CD14-positive monocyte (primary cell): ENCODE results near the gene FOS. TPM values are rescaled to one million over a fixed set of nuclear protein-coding genes. Genes with fewer than 3 reads are reported as not detected.

Experiments
- DNase-seq, 3 donors: peaks; one replicate each; pipeline ENCODE4 v3.0.0-alpha.2; 2011 to 2022
- H2AFZ ChIP-seq: 2 replicates; pipeline ENCODE4 v1.6.0; 2012; ENCODE audit warnings: mild to moderate bottlenecking, low read depth, low read length, inconsistent platforms; ENCODE audit not compliant: insufficient read depth, poor library complexity, severe bottlenecking
- H3K27ac ChIP-seq, 2 donors: 1 replicate in 1 of 2; 2 replicates in 1 of 2; pipeline ENCODE4 v1.5.1; 2012 to 2013; ENCODE audit warnings: low read length in 2 of 2, control low read depth in 1 of 2, inconsistent platforms in 1 of 2, low read depth in 1 of 2, mild to moderate bottlenecking in 1 of 2
- H3K27me3 ChIP-seq, 2 donors: one replicate each; pipeline versions ENCODE4 v1.6.0 to v1.6.1; 2011 to 2013; ENCODE audit warnings: low read length in 2 of 2; ENCODE audit not compliant: control insufficient read depth in 2 of 2, insufficient read depth in 2 of 2
- H3K36me3 ChIP-seq, 2 donors: replicated peaks in 1 of 2; 1 replicate in 1 of 2; 2 replicates in 1 of 2; pipeline versions ENCODE4 v1.5.1 to v1.6.1; 2012 to 2013; ENCODE audit warnings: low read length in 2 of 2, control low read depth in 1 of 2, inconsistent platforms in 1 of 2, mild to moderate bottlenecking in 1 of 2; ENCODE audit not compliant: insufficient read depth in 2 of 2, control insufficient read depth in 1 of 2
- H3K4me1 ChIP-seq, 2 donors: 1 replicate in 1 of 2; 2 replicates in 1 of 2; pipeline versions ENCODE4 v1.5.1 to v1.6.1; 2012 to 2013; ENCODE audit warnings: low read length in 2 of 2, control low read depth in 1 of 2, inconsistent platforms in 1 of 2, mild to moderate bottlenecking in 1 of 2, moderate library complexity in 1 of 2; ENCODE audit not compliant: insufficient read depth in 2 of 2, control insufficient read depth in 1 of 2
- H3K4me2 ChIP-seq: replicated peaks from 2 replicates; pipeline ENCODE3; 2012; ENCODE audit warnings: low read length, moderate library complexity, mild to moderate bottlenecking; ENCODE audit not compliant: poor library complexity, severe bottlenecking; ENCODE audit errors: extremely low read depth
- H3K4me3 ChIP-seq, 3 experiments: fragments of 200-600 bp in 1 of 3; sonication (generic) in 1 of 3; replicated peaks in 1 of 3; 1 replicate in 2 of 3; 2 replicates in 1 of 3; pipeline ENCODE4 v1.5.1; 2011 to 2013; ENCODE audit warnings: low read length in 3 of 3, mild to moderate bottlenecking in 3 of 3, control low read depth in 2 of 3, low read depth in 2 of 3, inconsistent platforms in 1 of 3, moderate library complexity in 1 of 3
- H3K79me2 ChIP-seq: 2 replicates; pipeline ENCODE4 v1.6.0; 2012; ENCODE audit warnings: mild to moderate bottlenecking, control low read depth, inconsistent platforms, low read length, moderate library complexity; ENCODE audit not compliant: insufficient read depth
- H3K9ac ChIP-seq: 2 replicates; pipeline ENCODE4 v1.6.0; 2017; ENCODE audit warnings: low read length, mild to moderate bottlenecking; ENCODE audit not compliant: insufficient read depth, poor library complexity, severe bottlenecking
- H3K9me3 ChIP-seq, 2 donors: replicated peaks in 1 of 2; 1 replicate in 1 of 2; 2 replicates in 1 of 2; pipeline versions ENCODE4 v1.5.1 to v1.6.1; 2012 to 2013; ENCODE audit warnings: low read length in 2 of 2, control low read depth in 1 of 2; ENCODE audit not compliant: control insufficient read depth in 1 of 2, insufficient read depth in 1 of 2
- H4K20me1 ChIP-seq: 2 replicates; pipeline ENCODE4 v1.6.0; 2012; ENCODE audit warnings: mild to moderate bottlenecking, low read length, control low read depth, moderate library complexity; ENCODE audit not compliant: insufficient read depth
- H3K27ac Mint-ChIP-seq, 7 donors: one replicate each; pipeline ENCODE4 v1.8.0; 2020; ENCODE audit warnings: mild to moderate bottlenecking in 7 of 7, mixed read lengths in 7 of 7, moderate library complexity in 6 of 7, inconsistent platforms in 2 of 7
- H3K27me3 Mint-ChIP-seq, 3 donors: one replicate each; pipeline ENCODE4 v1.8.0; 2021 to 2022; ENCODE audit warnings: low read depth in 3 of 3, mild to moderate bottlenecking in 3 of 3, mixed read lengths in 3 of 3, moderate library complexity in 3 of 3, inconsistent platforms in 1 of 3
- H3K36me3 Mint-ChIP-seq, 2 donors: one replicate each; pipeline ENCODE4 v1.8.0; 2020; ENCODE audit warnings: mixed read lengths in 2 of 2, inconsistent platforms in 1 of 2, mild to moderate bottlenecking in 1 of 2
- H3K4me1 Mint-ChIP-seq: one replicate; pipeline ENCODE4 v1.8.0; 2020; ENCODE audit warnings: mild to moderate bottlenecking, mixed read lengths
- H3K4me3 Mint-ChIP-seq, 2 donors: one replicate each; pipeline ENCODE4 v1.8.0; 2020; ENCODE audit warnings: mild to moderate bottlenecking in 2 of 2, mixed read lengths in 2 of 2, moderate library complexity in 1 of 2
- H3K9me3 Mint-ChIP-seq, 7 donors: one replicate each; pipeline ENCODE4 v1.8.0; 2020 to 2022; ENCODE audit warnings: mixed read lengths in 7 of 7, mild to moderate bottlenecking in 6 of 7, moderate library complexity in 6 of 7, inconsistent platforms in 2 of 7
- WGBS: methylation state at CpG from one replicate; pipeline ENCODE4 v1.1.5; 2013; ENCODE audit warnings: missing lambda C conversion rate; ENCODE audit not compliant: insufficient coverage; 5-methylcytosine and 5-hydroxymethylcytosine counted together
- intact Hi-C, 2 donors: fragments of 100-400 bp; cut with micrococcal nuclease; formaldehyde crosslinking; loops; one replicate each; pipeline versions ENCODE4 v1.15.0 to v1.15.1; 2023
- polyA plus RNA-seq, 3 donors: library from polyadenylated mRNA; depleted of rRNA in 1 of 3; unstranded in 2 of 3; stranded (reverse) in 1 of 3; fragments of 300-500 nt in 2 of 3; fragments of >200 nt in 1 of 3; fragmentation: Illumina TruSeq in 2 of 3; gene quantifications; 1 replicate in 2 of 3; 2 replicates in 1 of 3; pipeline ENCODE4 v1.2.3, GENCODE V29; 2012 to 2021
- TF ChIP-seq, protein P1 (sequence below): fragments of 200-600 bp; IDR thresholded peaks from one replicate; pipeline ENCODE4 v1.8.0; 2022; ENCODE audit warnings: antibody characterized with exemption, mild to moderate bottlenecking

Gene FOS
- polyA plus RNA-seq, 3 donors: 4,403 to 5,159 (median 4,841) TPM

DNA sequence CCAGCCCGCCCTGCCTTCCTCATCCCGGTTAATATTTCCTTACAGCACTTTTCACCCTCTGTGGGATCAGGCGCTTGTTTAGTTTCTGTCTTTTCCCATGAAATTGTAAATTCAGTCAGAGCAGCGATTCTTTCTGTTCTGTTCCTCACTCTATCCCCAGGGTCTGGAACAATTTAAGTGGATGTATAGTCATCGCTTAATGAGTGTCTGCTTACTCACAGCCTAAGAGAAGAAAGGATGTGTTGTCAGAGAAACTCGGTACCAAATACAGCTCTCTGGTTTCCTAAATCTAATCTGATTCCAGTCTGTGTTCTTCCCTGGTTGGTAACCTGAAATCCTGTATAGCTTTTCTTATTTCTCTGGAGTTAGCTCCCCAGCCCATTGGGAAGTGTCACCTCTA, 44.9 kb downstream of the FOS start:
- H3K4me1 Mint-ChIP-seq: peaks cover 20% of the 10 kb centered on the region
- TF ChIP-seq, protein P1, sequence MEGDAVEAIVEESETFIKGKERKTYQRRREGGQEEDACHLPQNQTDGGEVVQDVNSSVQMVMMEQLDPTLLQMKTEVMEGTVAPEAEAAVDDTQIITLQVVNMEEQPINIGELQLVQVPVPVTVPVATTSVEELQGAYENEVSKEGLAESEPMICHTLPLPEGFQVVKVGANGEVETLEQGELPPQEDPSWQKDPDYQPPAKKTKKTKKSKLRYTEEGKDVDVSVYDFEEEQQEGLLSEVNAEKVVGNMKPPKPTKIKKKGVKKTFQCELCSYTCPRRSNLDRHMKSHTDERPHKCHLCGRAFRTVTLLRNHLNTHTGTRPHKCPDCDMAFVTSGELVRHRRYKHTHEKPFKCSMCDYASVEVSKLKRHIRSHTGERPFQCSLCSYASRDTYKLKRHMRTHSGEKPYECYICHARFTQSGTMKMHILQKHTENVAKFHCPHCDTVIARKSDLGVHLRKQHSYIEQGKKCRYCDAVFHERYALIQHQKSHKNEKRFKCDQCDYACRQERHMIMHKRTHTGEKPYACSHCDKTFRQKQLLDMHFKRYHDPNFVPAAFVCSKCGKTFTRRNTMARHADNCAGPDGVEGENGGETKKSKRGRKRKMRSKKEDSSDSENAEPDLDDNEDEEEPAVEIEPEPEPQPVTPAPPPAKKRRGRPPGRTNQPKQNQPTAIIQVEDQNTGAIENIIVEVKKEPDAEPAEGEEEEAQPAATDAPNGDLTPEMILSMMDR: no peak
- peaks cover 0 to 4% (median 0%) of the 10 kb centered on the region in 7 donors for H3K9me3 Mint-ChIP-seq
- peaks cover 1 to 4% (median 3%) of the 10 kb centered on the region in 3 donors for H3K27me3 Mint-ChIP-seq
- no peak for DNase-seq
- Histone ChIP-seq H4K20me1 (no peaks in the 10 kb centered on the region), H2AFZ (no peak overlapping the region), H3K79me2 (no peaks in the 10 kb centered on the region), H3K4me2 (no peak overlapping the region), H3K9ac (no peak overlapping the region), H3K36me3 (no peaks in the 10 kb centered on the region), H3K9me3 (no peaks in the 10 kb centered on the region), H3K4me3 (no peak overlapping the region), H3K4me1 (peaks cover 18 to 22% of the 10 kb centered on the region in 2 donors), H3K27ac (no peak overlapping the region), H3K27me3 (no peaks in the 10 kb centered on the region)
- intact Hi-C loops: no loop called here
- no peak overlapping the region for H3K4me3 Mint-ChIP-seq
- 75% methylated on average over 2 of the region's 6 CpGs for WGBS
- no peaks in the 10 kb centered on the region for H3K36me3 Mint-ChIP-seq
- no peak overlapping the region for H3K27ac Mint-ChIP-seq

DNA sequence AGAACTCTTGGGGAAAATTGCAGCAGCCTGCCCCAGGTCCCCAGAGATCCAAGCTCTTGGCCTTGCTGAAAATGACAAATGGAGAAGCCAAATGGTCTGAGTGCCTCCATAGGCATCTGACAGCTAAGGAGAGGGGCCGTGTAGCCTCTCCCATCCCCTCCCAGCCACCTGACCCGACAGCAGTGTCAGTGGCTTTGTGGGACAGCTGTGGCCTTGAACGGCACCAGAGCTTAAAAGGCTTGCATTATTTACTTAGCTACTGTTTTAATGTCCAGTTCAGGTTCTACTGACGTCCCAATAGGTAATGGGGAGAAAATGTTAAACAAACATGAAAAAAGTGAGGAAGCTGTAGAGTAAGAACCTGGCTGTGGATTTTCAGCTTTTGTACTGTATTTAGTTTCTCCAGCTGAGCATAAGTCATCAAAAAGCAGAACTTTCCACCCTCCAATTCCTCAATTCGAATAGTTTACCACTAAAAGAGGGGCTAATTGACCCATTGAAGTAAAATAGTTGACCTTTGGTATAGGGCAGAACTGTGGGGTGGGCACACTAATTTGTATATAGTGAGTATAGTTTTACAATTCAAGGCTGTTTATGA, 50.0 kb downstream of the FOS start:
- Mint-ChIP-seq H3K4me3 (no peak overlapping the region), H3K27me3 (peaks cover 0 to 5% (median 2%) of the 10 kb centered on the region in 3 donors), H3K27ac (peak overlapping the region in 3 of 7 donors; percentile 44 to 76 (median 69)), H3K4me1 (peaks cover 43% of the 10 kb centered on the region), H3K9me3 (peaks cover 0 to 3% (median 0%) of the 10 kb centered on the region in 7 donors), H3K36me3 (peaks cover 0 to 1% of the 10 kb centered on the region in 2 donors)
- H3K4me2 ChIP-seq: no peak overlapping the region
- intact Hi-C loops: loop anchor here in 1 of 2 donors (2.0 kb wide), 1 partner anchor 14 kb away; no protein-coding TSS in a partner anchor
- H2AFZ ChIP-seq: no peak overlapping the region
- H3K27me3 ChIP-seq: no peaks in the 10 kb centered on the region
- H3K79me2 ChIP-seq: no peaks in the 10 kb centered on the region
- no peaks in the 10 kb centered on the region for H3K9me3 ChIP-seq
- H3K9ac ChIP-seq: no peak overlapping the region
- no peaks in the 10 kb centered on the region for H4K20me1 ChIP-seq
- 80% methylated on average over 1 of the region's 5 CpGs for WGBS
- peaks cover 41 to 46% of the 10 kb centered on the region in 2 donors for H3K4me1 ChIP-seq
- no peaks in the 10 kb centered on the region for H3K36me3 ChIP-seq
- no peak overlapping the region for H3K27ac ChIP-seq
- no peak overlapping the region for H3K4me3 ChIP-seq
- TF ChIP-seq, protein P1: no peak
- DNase-seq: peak in 1 of 3 donors; percentile 30
